Measurements from ENCODE around the gene USP40.
"Not testable (repeated sequence)": the region's sequence is repeated elsewhere in the genome, so short reads cannot be mapped to it uniquely, and the experiment has no call there.

Gene USP40

GRCh38 chr2:233602076-233602475, 35.5 kb upstream of the USP40 start:
- Histone ChIP-seq H3K4me2 (ENCODE audit: low read length) (no peak overlapping the region), H3K27me3 (ENCODE audit: insufficient read depth, low read length, poor library complexity) (no peaks in the 10 kb centered on the region), H3K23ac (ENCODE audit: low read length) (no peak overlapping the region), H3K36me3 (ENCODE audit: control insufficient read depth, insufficient read depth, low read length) (no peaks in the 10 kb centered on the region), H3K56ac (ENCODE audit: low read length) (no peak overlapping the region), H2AK5ac (ENCODE audit: low read length) (no peak overlapping the region), H3K9ac (ENCODE audit: low read length) (no peak overlapping the region), H2BK120ac (ENCODE audit: low read depth, low read length) (no peak overlapping the region), H3K4ac (ENCODE audit: low read depth, low read length) (no peak overlapping the region), H3K79me2 (ENCODE audit: control insufficient read depth, insufficient read depth, low read length) (no peaks in the 10 kb centered on the region), H3K79me1 (ENCODE audit: low read length) (no peaks in the 10 kb centered on the region), H4K5ac (ENCODE audit: low read length) (no peak overlapping the region), H2BK5ac (ENCODE audit: low read length) (no peak overlapping the region), H4K8ac (ENCODE audit: low read depth, low read length) (no peak overlapping the region), H3K27ac (ENCODE audit: low read depth, low read length) (no peak overlapping the region), H2BK15ac (replicated peaks; ENCODE audit: low read depth) (no peak overlapping the region), H3K18ac (ENCODE audit: low read length) (no peak overlapping the region), H3K4me1 (ENCODE audit: control insufficient read depth, low read depth, low read length) (no peaks in the 10 kb centered on the region), H3K4me3 (ENCODE audit: low read length) (no peak overlapping the region)
- WGBS (ENCODE audit: extremely low coverage, insufficient coverage, low lambda C conversion rate): no CpG with 5 or more reads among the region's 1 CpG
- DNase-seq: no peak

DNA sequence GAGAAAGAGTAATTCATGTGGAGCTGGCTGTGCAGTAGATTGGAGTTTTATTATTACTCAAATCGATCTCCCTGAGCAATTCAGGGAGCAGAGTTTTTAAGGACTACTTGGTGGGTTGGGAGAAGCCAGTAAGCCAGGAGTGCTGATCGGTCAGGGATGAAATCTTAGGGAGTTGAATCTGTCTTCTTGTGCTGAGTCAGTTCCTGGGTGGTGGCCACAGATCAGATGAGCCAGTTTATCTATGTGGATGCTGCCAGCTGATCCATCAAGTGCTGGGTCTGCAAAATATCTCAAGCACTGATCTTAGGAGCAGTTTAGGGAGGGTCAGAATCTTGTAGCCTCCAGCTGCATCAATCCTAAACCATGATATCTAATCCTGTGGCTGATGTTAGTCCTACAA, 33.8 kb upstream of the USP40 start:
- no peak for DNase-seq
- Histone ChIP-seq H3K4ac (ENCODE audit: low read depth, low read length) (no peak overlapping the region), H3K18ac (ENCODE audit: low read length) (no peak overlapping the region), H4K8ac (ENCODE audit: low read depth, low read length) (no peak overlapping the region), H3K79me2 (ENCODE audit: control insufficient read depth, insufficient read depth, low read length) (no peaks in the 10 kb centered on the region), H3K4me1 (ENCODE audit: control insufficient read depth, low read depth, low read length) (no peaks in the 10 kb centered on the region), H2AK5ac (ENCODE audit: low read length) (no peak overlapping the region), H2BK5ac (ENCODE audit: low read length) (no peak overlapping the region), H3K27me3 (ENCODE audit: insufficient read depth, low read length, poor library complexity) (no peaks in the 10 kb centered on the region), H4K5ac (ENCODE audit: low read length) (no peak overlapping the region), H3K36me3 (ENCODE audit: control insufficient read depth, insufficient read depth, low read length) (no peaks in the 10 kb centered on the region), H3K79me1 (ENCODE audit: low read length) (no peaks in the 10 kb centered on the region), H3K4me2 (ENCODE audit: low read length) (no peak overlapping the region), H3K27ac (ENCODE audit: low read depth, low read length) (no peak overlapping the region), H2BK15ac (replicated peaks; ENCODE audit: low read depth) (no peak overlapping the region), H3K23ac (ENCODE audit: low read length) (no peak overlapping the region), H3K4me3 (ENCODE audit: low read length) (no peak overlapping the region), H3K9ac (ENCODE audit: low read length) (no peak overlapping the region), H2BK120ac (ENCODE audit: low read depth, low read length) (no peak overlapping the region), H3K56ac (ENCODE audit: low read length) (no peak overlapping the region)
- WGBS (ENCODE audit: extremely low coverage, insufficient coverage, low lambda C conversion rate): no CpG with 5 or more reads among the region's 2 CpGs

GRCh38 chr2:233598952-233599351, 32.4 kb upstream of the USP40 start:
- Histone ChIP-seq H2BK5ac (ENCODE audit: low read length) (no peak overlapping the region), H4K5ac (ENCODE audit: low read length) (no peak overlapping the region), H3K79me1 (ENCODE audit: low read length) (no peaks in the 10 kb centered on the region), H3K4me2 (ENCODE audit: low read length) (no peak overlapping the region), H3K23ac (ENCODE audit: low read length) (no peak overlapping the region), H3K4ac (ENCODE audit: low read depth, low read length) (no peak overlapping the region), H3K4me1 (ENCODE audit: control insufficient read depth, low read depth, low read length) (no peaks in the 10 kb centered on the region), H3K9ac (ENCODE audit: low read length) (no peak overlapping the region), H2BK120ac (ENCODE audit: low read depth, low read length) (no peak overlapping the region), H2AK5ac (ENCODE audit: low read length) (no peak overlapping the region), H3K56ac (ENCODE audit: low read length) (no peak overlapping the region), H3K27me3 (ENCODE audit: insufficient read depth, low read length, poor library complexity) (no peaks in the 10 kb centered on the region), H3K27ac (ENCODE audit: low read depth, low read length) (no peak overlapping the region), H2BK15ac (replicated peaks; ENCODE audit: low read depth) (no peak overlapping the region), H3K4me3 (ENCODE audit: low read length) (no peak overlapping the region), H3K36me3 (ENCODE audit: control insufficient read depth, insufficient read depth, low read length) (no peaks in the 10 kb centered on the region), H4K8ac (ENCODE audit: low read depth, low read length) (no peak overlapping the region), H3K79me2 (ENCODE audit: control insufficient read depth, insufficient read depth, low read length) (no peaks in the 10 kb centered on the region), H3K18ac (ENCODE audit: low read length) (no peak overlapping the region)
- DNase-seq: no peak
- WGBS (ENCODE audit: extremely low coverage, insufficient coverage, low lambda C conversion rate): no CpG with 5 or more reads among the region's 3 CpGs

DNA sequence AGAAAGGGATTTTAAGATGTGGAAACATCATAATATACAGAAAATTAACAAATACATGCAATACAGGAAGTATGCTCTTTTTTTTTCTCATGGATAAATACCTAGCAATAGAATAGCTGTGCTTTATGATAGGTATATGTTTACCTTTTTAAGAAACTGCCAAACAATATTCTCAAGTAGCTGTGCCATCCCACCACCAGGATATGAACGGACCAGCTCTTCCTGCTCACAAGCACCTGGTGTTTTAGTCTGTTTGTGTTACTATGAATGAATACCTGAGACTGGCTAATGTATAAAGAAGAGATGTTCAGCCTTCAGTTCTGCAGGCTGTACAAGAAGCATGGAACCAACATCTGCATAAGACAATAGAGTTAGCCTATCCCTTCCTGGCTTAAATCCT, 30.9 kb upstream of the USP40 start:
- H3K18ac ChIP-seq (ENCODE audit: low read length): no peak overlapping the region
- no peaks in the 10 kb centered on the region for H3K79me1 ChIP-seq (ENCODE audit: low read length)
- H3K27ac ChIP-seq (ENCODE audit: low read depth, low read length): no peak overlapping the region
- DNase-seq: no peak
- no peak overlapping the region for H4K8ac ChIP-seq (ENCODE audit: low read depth, low read length)
- no peak overlapping the region for H4K5ac ChIP-seq (ENCODE audit: low read length)
- H2BK15ac ChIP-seq (replicated peaks; ENCODE audit: low read depth): no peak overlapping the region
- no CpG with 5 or more reads among the region's 1 CpG for WGBS (ENCODE audit: extremely low coverage, insufficient coverage, low lambda C conversion rate)
- no peak overlapping the region for H3K4me3 ChIP-seq (ENCODE audit: low read length)
- H3K56ac ChIP-seq (ENCODE audit: low read length): no peak overlapping the region
- H3K4me1 ChIP-seq (ENCODE audit: control insufficient read depth, low read depth, low read length): no peaks in the 10 kb centered on the region
- no peak overlapping the region for H3K4ac ChIP-seq (ENCODE audit: low read depth, low read length)
- H3K27me3 ChIP-seq (ENCODE audit: insufficient read depth, low read length, poor library complexity): no peaks in the 10 kb centered on the region
- no peak overlapping the region for H2BK120ac ChIP-seq (ENCODE audit: low read depth, low read length)
- H2AK5ac ChIP-seq (ENCODE audit: low read length): no peak overlapping the region
- no peak overlapping the region for H2BK5ac ChIP-seq (ENCODE audit: low read length)
- H3K4me2 ChIP-seq (ENCODE audit: low read length): no peak overlapping the region
- H3K79me2 ChIP-seq (ENCODE audit: control insufficient read depth, insufficient read depth, low read length): no peaks in the 10 kb centered on the region
- no peaks in the 10 kb centered on the region for H3K36me3 ChIP-seq (ENCODE audit: control insufficient read depth, insufficient read depth, low read length)
- no peak overlapping the region for H3K9ac ChIP-seq (ENCODE audit: low read length)
- H3K23ac ChIP-seq (ENCODE audit: low read length): no peak overlapping the region

GRCh38 chr2:233593201-233593600, 26.6 kb upstream of the USP40 start:
- Histone ChIP-seq H2BK120ac (ENCODE audit: low read depth, low read length) (no peak overlapping the region), H3K18ac (ENCODE audit: low read length) (no peak overlapping the region), H3K4me2 (ENCODE audit: low read length) (no peak overlapping the region), H3K4ac (ENCODE audit: low read depth, low read length) (no peak overlapping the region), H3K27me3 (ENCODE audit: insufficient read depth, low read length, poor library complexity) (no peaks in the 10 kb centered on the region), H2AK5ac (ENCODE audit: low read length) (no peak overlapping the region), H2BK15ac (replicated peaks; ENCODE audit: low read depth) (no peak overlapping the region), H4K8ac (ENCODE audit: low read depth, low read length) (no peak overlapping the region), H3K56ac (ENCODE audit: low read length) (no peak overlapping the region), H3K9ac (ENCODE audit: low read length) (no peak overlapping the region), H3K23ac (ENCODE audit: low read length) (no peak overlapping the region), H3K79me1 (ENCODE audit: low read length) (no peaks in the 10 kb centered on the region), H3K36me3 (ENCODE audit: control insufficient read depth, insufficient read depth, low read length) (no peaks in the 10 kb centered on the region), H3K4me1 (ENCODE audit: control insufficient read depth, low read depth, low read length) (no peaks in the 10 kb centered on the region), H3K79me2 (ENCODE audit: control insufficient read depth, insufficient read depth, low read length) (no peaks in the 10 kb centered on the region), H4K5ac (ENCODE audit: low read length) (no peak overlapping the region), H3K4me3 (ENCODE audit: low read length) (no peak overlapping the region), H2BK5ac (ENCODE audit: low read length) (no peak overlapping the region), H3K27ac (ENCODE audit: low read depth, low read length) (no peak overlapping the region)
- no CpG with 5 or more reads among the region's 8 CpGs for WGBS (ENCODE audit: extremely low coverage, insufficient coverage, low lambda C conversion rate)
- no peak for DNase-seq

- H2AK5ac ChIP-seq (ENCODE audit: low read length); H2BK120ac ChIP-seq (ENCODE audit: low read depth, low read length); H3K18ac ChIP-seq (ENCODE audit: low read length); H3K4me3 ChIP-seq (ENCODE audit: low read length); H3K4me2 ChIP-seq (ENCODE audit: low read length); H3K27me3 ChIP-seq (ENCODE audit: insufficient read depth, low read length, poor library complexity); H3K9ac ChIP-seq (ENCODE audit: low read length); H2BK5ac ChIP-seq (ENCODE audit: low read length); H3K27ac ChIP-seq (ENCODE audit: low read depth, low read length); DNase-seq; H3K79me2 ChIP-seq (ENCODE audit: control insufficient read depth, insufficient read depth, low read length); H3K23ac ChIP-seq (ENCODE audit: low read length); H3K36me3 ChIP-seq (ENCODE audit: control insufficient read depth, insufficient read depth, low read length); H4K5ac ChIP-seq (ENCODE audit: low read length); H4K8ac ChIP-seq (ENCODE audit: low read depth, low read length); H3K56ac ChIP-seq (ENCODE audit: low read length); H3K4me1 ChIP-seq (ENCODE audit: control insufficient read depth, low read depth, low read length); H2BK15ac ChIP-seq (replicated peaks; ENCODE audit: low read depth); H3K79me1 ChIP-seq (ENCODE audit: low read length); H3K4ac ChIP-seq (ENCODE audit: low read depth, low read length): not testable (repeated sequence)
- no CpG with 5 or more reads among the region's 1 CpG for WGBS (ENCODE audit: extremely low coverage, insufficient coverage, low lambda C conversion rate)
Observed at GRCh38 chr2:233592706-233593105, 26.1 kb upstream of the USP40 start.

All from mesendoderm (in vitro differentiated cells).